NCI-H2029 (cell line): ENCODE measurements around the gene NMNAT2.
A peak's percentile ranks its signal among the peaks of the same experiment; 100 is the strongest.
"Not testable (repeated sequence)": the region's sequence is repeated elsewhere in the genome, so short reads cannot be mapped to it uniquely, and the experiment has no call there.

ENCODE experiments used
- DNase-seq: peaks from one replicate; lab custom pipeline; 2025; lab: John Stamatoyannopoulos, UW

NMNAT2 gene

DNA sequence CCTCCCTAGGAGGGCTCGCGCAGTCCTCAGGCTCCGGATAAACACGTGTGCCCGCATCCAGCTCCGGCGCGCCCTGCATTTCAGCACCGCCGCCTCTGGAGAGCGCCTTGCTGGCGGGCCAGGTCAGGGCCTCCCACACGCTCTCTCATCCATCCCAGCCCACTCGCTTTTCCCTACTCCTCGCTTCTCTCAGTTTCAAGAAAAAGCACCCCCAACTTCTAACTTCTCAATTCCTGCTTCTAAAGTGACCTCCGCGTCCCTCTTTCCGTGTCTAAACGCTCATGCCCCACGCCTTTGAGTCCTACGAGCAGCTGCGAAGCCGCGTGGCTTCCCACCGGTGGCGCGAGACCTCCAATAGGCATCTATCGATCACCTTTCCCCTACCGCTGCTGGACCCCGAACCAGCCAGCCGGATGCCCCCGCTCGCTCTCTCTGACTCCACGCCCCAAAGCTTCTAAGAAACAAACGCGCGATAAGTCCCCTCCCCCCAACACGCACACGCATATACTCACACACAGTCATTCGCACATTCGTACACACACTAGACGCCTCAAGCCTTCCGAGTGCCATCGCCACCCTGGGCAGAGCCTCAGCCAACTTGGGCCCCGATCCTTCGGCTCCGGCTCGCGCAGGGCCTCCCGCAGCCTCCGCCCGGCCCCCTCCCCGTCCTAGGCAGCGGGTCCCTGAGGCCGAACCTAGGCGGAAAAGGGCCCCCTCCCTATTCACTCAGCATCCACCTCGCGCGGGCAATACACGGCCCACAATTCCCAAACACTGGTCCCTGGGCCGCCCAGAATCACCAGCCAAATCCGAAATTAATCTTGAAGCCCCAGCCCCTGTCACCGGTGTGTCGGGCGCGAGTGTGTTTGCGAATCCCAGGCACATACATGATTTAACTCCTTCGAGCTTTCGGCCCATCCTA, 1.1 kb downstream of the NMNAT2 start:
- no peak for DNase-seq

DNA sequence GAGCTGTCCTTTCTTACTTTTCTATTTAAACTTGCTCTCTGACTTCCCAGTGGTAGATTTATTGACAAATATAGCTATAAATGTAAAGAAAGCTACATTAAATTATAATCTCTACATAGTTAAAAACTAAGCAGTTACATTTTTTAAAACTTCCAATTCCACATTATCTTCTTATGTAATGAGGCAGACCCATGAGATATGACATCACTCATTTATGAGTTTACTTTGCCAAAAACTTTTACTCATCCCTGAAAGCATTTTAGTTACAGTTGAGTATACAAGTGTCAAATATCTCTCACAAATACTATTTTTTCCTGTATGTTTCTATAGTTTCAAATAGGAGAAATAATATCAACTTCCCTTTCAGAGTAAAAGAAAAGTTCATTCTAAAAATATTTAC, 3.8 kb downstream of the NMNAT2 start:
- no peak for DNase-seq

DNA sequence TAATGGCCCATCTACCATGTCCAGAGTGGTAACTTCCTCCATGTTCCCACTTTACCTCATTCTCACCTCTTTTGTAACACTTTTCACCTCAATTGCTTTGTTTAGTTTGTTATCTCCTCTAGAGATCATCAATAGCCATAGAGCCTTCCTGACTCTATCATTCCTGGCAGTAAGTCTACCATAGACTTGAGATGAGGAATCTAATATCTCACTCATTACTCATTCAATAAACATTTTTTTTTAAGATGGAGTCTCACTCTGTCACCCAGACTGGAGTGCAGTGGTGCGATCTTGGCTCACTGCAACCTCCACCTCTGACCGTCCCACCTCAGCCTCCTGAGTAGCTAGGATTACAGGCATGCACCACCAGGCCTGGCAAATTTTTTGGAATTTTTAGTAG, 7.1 kb downstream of the NMNAT2 start:
- DNase-seq: no peak

DNA sequence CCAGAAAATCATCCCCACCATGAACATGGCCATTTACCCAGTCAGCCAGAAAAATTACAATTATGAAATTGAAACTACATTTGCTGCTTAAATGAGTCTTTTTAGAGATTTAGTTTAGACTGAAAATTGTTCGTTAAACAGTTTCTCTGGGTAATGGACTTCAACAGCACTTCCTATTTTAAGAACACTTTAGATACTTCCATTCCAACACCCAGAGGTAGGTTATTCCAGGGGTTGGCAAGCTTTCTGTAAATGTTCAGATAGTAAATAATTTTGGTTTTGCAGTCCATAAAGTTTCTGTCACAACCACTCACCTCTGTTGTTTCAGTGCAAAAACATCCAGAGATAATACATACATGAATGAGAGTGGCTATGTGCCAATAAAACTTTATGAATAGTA, 10.2 kb downstream of the NMNAT2 start:
- no peak for DNase-seq

- no peak for DNase-seq
Measured at GRCh38 chr1:183407474-183407873, 10.7 kb downstream of the NMNAT2 start.

DNA sequence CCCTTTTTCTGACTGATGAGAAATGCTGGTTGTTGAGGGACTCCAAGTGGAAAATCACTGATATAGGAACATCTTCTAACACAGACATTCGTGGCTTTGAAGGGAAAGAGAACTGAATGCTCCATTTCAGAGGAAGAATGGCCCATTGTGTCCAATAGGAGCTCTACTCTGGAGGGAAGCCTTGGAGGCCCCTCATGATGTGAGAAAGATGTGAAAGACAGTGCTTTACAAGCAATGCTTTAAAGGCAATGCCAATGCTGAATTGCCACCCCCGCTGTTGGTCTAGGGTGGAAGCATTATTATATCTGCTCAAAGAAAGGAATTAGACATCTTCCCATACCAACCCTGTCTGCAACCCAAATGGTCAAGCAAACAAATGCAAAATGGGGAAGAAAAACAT, 13.7 kb downstream of the NMNAT2 start:
- no peak for DNase-seq

DNA sequence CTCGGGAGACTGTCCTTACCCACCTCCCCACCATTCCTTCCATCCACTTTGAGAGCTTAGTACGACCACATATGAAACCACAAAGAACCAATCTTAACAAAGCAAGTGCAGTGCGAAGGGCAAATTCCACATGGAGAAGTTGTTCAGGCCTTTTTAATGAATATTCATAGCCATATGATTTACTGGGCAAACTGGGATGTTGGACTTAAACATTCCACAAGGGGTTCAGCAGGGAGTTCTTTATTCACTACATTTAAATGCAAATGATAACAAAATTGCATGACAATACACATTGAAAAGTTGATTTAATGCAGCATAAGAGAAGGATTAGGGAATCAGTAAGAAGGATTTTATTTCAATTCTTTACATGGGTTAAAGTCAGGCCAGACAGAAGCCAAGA, 14.7 kb downstream of the NMNAT2 start:
- DNase-seq: no peak

- DNase-seq: not testable (repeated sequence)
Measured at GRCh38 chr1:183401565-183401964, 16.6 kb downstream of the NMNAT2 start.

DNA sequence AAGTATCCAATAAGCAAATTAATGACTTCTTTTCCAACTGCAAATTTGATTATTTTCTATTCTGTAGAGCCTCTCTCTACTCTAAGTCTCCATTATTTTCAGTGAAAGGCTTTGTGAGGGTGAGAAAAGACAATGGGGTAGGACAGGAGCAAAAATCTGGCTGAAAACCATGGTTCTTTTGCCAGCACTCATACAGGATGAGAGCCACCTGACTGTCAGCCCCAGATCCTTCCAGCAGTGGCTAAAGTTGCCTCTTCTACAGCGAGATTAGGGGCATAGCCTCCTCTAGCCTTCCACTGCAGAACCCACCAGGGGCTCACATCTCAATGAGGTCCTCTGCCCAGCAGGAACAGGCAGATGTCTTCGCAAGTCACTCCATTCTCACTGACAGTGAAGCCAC, 23.7 kb downstream of the NMNAT2 start:
- no peak for DNase-seq

DNA sequence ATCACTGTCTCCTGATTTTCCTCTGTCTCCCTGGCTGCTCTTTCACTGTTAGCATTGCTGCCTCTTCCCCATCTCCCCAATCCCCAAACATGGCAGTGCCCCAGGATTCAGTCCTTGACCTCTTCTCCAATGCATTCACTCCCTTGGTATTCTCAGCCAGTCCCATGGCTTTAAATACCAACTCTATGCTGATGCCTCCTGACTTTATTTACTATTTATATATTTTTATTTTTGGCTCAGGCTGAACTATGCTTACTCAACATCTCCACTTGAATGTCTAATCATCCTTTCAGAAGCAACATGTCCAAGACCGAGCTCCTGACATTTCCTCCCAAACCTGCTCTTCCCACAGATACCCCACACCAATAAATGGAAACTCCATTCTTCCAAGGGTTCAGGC, 26.3 kb downstream of the NMNAT2 start:
- DNase-seq: no peak

- DNase-seq: no peak
Measured at GRCh38 chr1:183390561-183390960, 27.6 kb downstream of the NMNAT2 start.

DNA sequence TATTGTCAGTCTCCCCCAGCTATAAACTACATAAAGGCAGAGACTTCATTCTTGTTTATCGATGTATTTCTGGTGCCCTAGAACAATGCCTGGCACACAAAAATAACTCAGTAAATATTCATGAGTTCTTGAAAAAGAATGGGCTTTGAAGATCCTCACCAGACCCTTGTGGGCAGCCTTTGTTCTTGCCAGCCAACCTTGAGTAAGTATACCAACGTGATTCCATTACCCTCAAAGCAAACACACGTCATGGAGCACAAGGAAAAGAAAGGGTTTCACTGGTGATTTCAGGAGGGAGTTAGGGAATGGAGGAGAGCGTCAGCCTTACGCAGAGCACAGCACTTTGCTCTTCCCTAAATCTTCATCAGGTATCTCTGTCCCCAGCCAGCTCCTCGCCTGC, 29.4 kb downstream of the NMNAT2 start:
- no peak for DNase-seq

GRCh38 chr1:183385340-183386144, 32.6 kb downstream of the NMNAT2 start:
- no peak for DNase-seq

GRCh38 chr1:183379951-183380350, 38.2 kb downstream of the NMNAT2 start:
- DNase-seq: no peak

- DNase-seq: no peak
Measured at GRCh38 chr1:183375381-183375780, 42.8 kb downstream of the NMNAT2 start.

- DNase-seq: peak; percentile 49
Measured at GRCh38 chr1:183374825-183375224, 43.4 kb downstream of the NMNAT2 start.

- no peak for DNase-seq
Measured at GRCh38 chr1:183372586-183373230, 45.5 kb downstream of the NMNAT2 start.

DNA sequence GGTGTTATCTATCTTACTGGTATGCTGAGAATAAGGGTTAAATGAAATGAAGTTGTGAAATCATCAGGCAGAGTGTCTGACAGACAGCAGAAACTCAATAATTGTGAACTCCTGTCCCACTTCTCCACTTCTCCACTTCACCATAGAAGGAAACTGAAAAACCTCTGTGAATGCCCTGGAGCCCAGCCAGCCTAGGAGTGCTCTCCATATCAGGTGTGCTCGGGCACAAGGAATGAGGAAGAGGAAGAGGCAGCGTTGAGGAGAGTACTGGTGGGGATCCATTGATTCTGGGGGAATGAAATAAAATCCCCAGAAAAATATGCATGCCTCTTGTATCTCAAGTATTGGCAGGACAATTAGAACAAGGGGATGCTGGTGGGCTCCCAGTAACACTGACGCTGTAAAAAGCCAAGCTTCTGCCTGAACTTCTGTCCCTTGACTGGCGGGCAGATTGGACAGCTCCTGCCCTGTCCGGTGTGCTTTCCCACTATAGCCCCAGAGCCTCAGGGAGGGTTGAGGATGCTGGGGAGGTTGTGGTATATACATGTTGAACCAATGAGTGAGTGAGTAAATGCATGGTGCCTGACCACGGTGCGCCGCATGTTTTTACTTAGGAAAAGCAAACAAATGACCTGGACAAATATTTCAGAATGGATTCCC, 47.7 kb downstream of the NMNAT2 start:
- peak; percentile 66 for DNase-seq

DNA sequence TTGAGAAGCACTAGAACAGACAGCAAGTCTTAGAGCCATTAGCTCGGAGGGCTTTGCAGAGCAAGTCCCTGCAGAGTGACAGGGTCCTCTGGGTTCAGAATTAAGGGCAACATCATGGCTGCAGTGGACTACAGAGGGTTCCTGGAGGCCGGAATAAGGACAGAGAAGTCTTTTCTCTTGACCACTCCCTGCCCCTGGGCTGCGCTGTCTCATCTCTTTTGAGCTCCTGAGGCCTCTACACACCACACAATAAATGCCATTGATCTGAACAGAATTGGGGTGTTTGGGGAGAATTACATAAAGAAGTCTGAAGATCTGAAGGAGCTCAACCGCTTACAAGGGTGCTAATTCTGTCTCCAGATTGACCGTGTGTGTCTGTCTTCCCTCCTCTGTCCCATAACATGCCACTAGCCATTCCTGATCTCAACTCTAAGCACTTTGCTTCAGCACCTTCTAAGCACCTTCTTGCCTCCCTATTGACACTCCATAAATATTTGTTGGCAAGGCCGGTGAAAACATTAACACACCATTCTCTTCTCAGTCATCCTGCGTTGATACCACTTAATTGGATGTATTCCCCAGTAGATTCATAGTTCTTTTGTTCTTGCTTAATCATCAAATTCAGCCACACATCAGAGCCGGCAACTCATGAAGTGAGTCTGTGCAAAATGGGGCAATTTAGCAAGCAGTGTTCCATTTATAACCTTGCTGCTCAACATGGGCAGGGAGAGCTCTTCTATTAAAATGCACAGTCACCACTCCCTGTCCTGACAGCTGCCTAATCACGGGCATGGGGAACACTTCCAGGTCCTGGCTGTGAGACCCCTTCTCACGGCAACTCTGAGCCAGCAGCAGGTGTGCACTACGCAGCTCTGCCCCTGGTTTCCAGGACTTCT, 49.7 kb downstream of the NMNAT2 start:
- DNase-seq: no peak

DNA sequence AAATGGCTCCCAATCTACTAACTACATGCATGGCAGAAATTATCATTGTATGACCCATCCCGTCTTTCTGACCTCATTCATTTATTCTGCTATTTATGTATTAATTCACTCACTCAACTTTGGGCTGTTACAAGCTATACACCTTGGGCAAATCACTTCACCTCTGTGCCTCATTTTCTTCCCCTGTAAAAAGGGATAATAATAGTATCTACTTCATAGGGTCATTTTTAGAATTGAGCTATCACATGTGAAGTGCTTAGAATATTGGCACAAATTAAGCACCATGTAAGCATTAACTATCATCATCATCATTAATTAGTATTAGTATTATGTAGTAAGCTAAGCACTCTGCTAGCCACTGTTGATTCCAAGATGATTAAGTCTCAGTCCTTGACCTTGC, 52.1 kb downstream of the NMNAT2 start:
- DNase-seq: no peak

DNA sequence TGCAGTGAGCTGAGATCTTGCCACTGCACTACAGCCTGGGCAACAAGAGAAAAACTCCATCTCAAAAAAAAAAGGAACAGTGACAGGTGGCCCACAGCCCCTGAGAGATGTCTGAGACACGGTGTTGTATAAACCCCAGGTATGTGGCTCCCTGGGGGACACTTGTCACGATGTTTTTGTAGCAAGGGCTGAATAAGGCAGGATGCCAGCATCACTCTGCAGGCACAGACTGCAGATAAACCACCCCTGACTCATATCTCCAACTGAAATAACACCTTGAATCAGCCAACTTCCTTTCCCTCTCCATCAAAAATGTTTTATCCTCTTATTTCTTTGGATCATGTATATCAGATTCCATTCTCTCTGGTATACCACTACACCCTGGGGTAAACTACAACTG, 52.5 kb downstream of the NMNAT2 start:
- DNase-seq: no peak
